B cell (primary cell): Measurements from ENCODE around the gene ADAM19. TPM values are rescaled to one million over a fixed set of nuclear protein-coding genes. Genes with fewer than 3 reads are reported as not detected.

Experiments
- ATAC-seq: fragments of 200-7000 bp; cut with Tn5 transposase; one replicate; pipeline ENCODE4 v1.10.0; 2021; ENCODE audit warnings: low read depth, mild to moderate bottlenecking, moderate number of reproducible peaks, moderate library complexity
- CTCF ChIA-PET: fragments of 350-600 bp; sonication (Branson Sonifier 250); formaldehyde crosslinking; loops from one replicate; lab custom pipeline; 2021; ENCODE audit warnings: antibody characterized with exemption, inconsistent platforms; lab: Charles Lee
- POLR2A ChIA-PET: fragments of 350-600 bp; sonication (Branson Sonifier 250); formaldehyde crosslinking; loops from one replicate; lab custom pipeline; 2021; ENCODE audit warnings: antibody characterized with exemption; lab: Charles Lee
- DNase-seq: peaks from one replicate; pipeline ENCODE4 v3.0.0; 2013
- H2AFZ ChIP-seq: 2 replicates; pipeline ENCODE4 v1.6.1; 2012; ENCODE audit warnings: mild to moderate bottlenecking, low read depth, low read length; ENCODE audit not compliant: insufficient read depth, poor library complexity, severe bottlenecking
- H3K27ac ChIP-seq, 2 donors: 1 replicate in 1 of 2; 2 replicates in 1 of 2; pipeline ENCODE4 v1.5.1; 2012 to 2013; ENCODE audit warnings: low read length in 2 of 2, mild to moderate bottlenecking in 2 of 2, moderate library complexity in 1 of 2
- H3K27me3 ChIP-seq, 4 experiments: fragments of 200-600 bp in 1 of 4; sonication (generic) in 1 of 4; replicated peaks in 1 of 4; 1 replicate in 2 of 4; 2 replicates in 2 of 4; pipeline versions ENCODE4 v1.6.1 to v1.7.0; 2013 to 2016; ENCODE audit warnings: low read length in 3 of 4, mild to moderate bottlenecking in 2 of 4, mixed read lengths in 1 of 4, moderate library complexity in 1 of 4; ENCODE audit not compliant: insufficient read depth in 4 of 4, control insufficient read depth in 3 of 4; ENCODE audit errors: control extremely low read depth in 1 of 4
- H3K36me3 ChIP-seq, 2 experiments: replicated peaks in 1 of 2; 1 replicate in 1 of 2; 2 replicates in 1 of 2; pipeline versions ENCODE4 v1.6.1 to v1.7.1; 2013; ENCODE audit warnings: low read length in 1 of 2; ENCODE audit not compliant: insufficient read depth in 2 of 2, control insufficient read depth in 1 of 2; ENCODE audit errors: control extremely low read depth in 1 of 2, extremely low read depth in 1 of 2
- H3K4me1 ChIP-seq, 2 donors: fragments of 200-600 bp in 1 of 2; sonication (generic) in 1 of 2; 1 replicate in 1 of 2; 2 replicates in 1 of 2; pipeline versions ENCODE4 v1.5.1 to v1.6.1; 2013 to 2017; ENCODE audit warnings: low read length in 2 of 2; ENCODE audit not compliant: control insufficient read depth in 2 of 2, insufficient read depth in 2 of 2
- H3K4me2 ChIP-seq: replicated peaks from 2 replicates; pipeline ENCODE3; 2012; ENCODE audit warnings: mild to moderate bottlenecking, low read depth, low read length; ENCODE audit not compliant: poor library complexity, severe bottlenecking
- H3K4me3 ChIP-seq, 5 experiments: fragments of 200-600 bp in 1 of 5; sonication (generic) in 1 of 5; 1 replicate in 3 of 5; 2 replicates in 2 of 5; pipeline versions ENCODE4 v1.5.1 to v1.7.0; 2011 to 2016; ENCODE audit warnings: low read length in 4 of 5, mild to moderate bottlenecking in 4 of 5, low read depth in 2 of 5, control low read depth in 1 of 5, moderate library complexity in 1 of 5; ENCODE audit not compliant: insufficient read depth in 1 of 5; ENCODE audit errors: control extremely low read depth in 1 of 5, extremely low read depth in 1 of 5
- H3K79me2 ChIP-seq: fragments of 200-600 bp; sonication (generic); one replicate; pipeline ENCODE4 v1.6.0; 2016; ENCODE audit warnings: low read length; ENCODE audit not compliant: control insufficient read depth, insufficient read depth
- H3K9ac ChIP-seq: fragments of 200-600 bp; sonication (generic); 2 replicates; pipeline ENCODE4 v1.6.1; 2017; ENCODE audit warnings: mild to moderate bottlenecking, low read length, moderate library complexity
- H3K9me3 ChIP-seq, 3 donors: one replicate each; pipeline versions ENCODE4 v1.6.1 to v1.7.1; 2013; ENCODE audit warnings: low read length in 2 of 3; ENCODE audit not compliant: control insufficient read depth in 2 of 3, insufficient read depth in 1 of 3; ENCODE audit errors: control extremely low read depth in 1 of 3
- H4K20me1 ChIP-seq: 2 replicates; pipeline ENCODE4 v1.6.0; 2012; ENCODE audit warnings: mild to moderate bottlenecking, low read length; ENCODE audit not compliant: insufficient read depth, control insufficient read depth, poor library complexity, severe bottlenecking
- H3K27ac Mint-ChIP-seq: one replicate; pipeline ENCODE4 v1.8.0; 2021; ENCODE audit warnings: mixed read lengths
- H3K27me3 Mint-ChIP-seq: one replicate; pipeline ENCODE4 v1.8.0; 2021; ENCODE audit warnings: mixed read lengths
- H3K4me1 Mint-ChIP-seq: one replicate; pipeline ENCODE4 v1.8.0; 2021; ENCODE audit warnings: mixed read lengths
- H3K4me3 Mint-ChIP-seq: one replicate; pipeline ENCODE4 v1.8.0; 2021; ENCODE audit warnings: mixed read lengths
- H3K9me3 Mint-ChIP-seq: one replicate; pipeline ENCODE4 v1.8.0; 2022; ENCODE audit warnings: mixed read lengths; ENCODE audit not compliant: insufficient read depth
- CTCF ChIP-seq: fragments of 200-600 bp; IDR thresholded peaks from one replicate; pipeline ENCODE4 v1.8.0; 2022; ENCODE audit warnings: antibody characterized with exemption, mild to moderate bottlenecking
- EZH2 ChIP-seq: IDR thresholded peaks from 2 replicates; pipeline ENCODE4 v1.6.1; 2012; ENCODE audit warnings: borderline replicate concordance, low read depth, mild to moderate bottlenecking, moderate library complexity, low read length; ENCODE audit not compliant: insufficient read depth, poor library complexity, severe bottlenecking
- WGBS: methylation state at CpG from one replicate; pipeline ENCODE4 v1.1.5; 2013; ENCODE audit warnings: missing lambda C conversion rate; ENCODE audit not compliant: insufficient coverage; 5-methylcytosine and 5-hydroxymethylcytosine counted together
- intact Hi-C: fragments of 100-400 bp; cut with micrococcal nuclease; formaldehyde crosslinking; loops from one replicate; pipeline ENCODE4 v1.10.0; 2022
- polyA plus RNA-seq: library from polyadenylated mRNA; depleted of rRNA; stranded (reverse); fragments of >200 nt; gene quantifications from 2 replicates; pipeline ENCODE4 v1.2.3, GENCODE V29; 2012
- total RNA-seq, 2 donors: library from RNA; stranded (reverse); fragments of 120-200 nt in 1 of 2; gene quantifications; 1 replicate in 1 of 2; 2 replicates in 1 of 2; pipeline versions ENCODE4 v1.2.3 to v1.2.4, GENCODE V29; 2013 to 2022

The ADAM19 gene
- total and polyA plus RNA-seq, 2 donors (not counting 1 experiment from before 2014, with no cell fraction given): 110 to 171 TPM

GRCh38 chr5:157506066-157506590 lies 69.4 kb downstream of the ADAM19 start:
- CTCF ChIA-PET: interaction anchor here (0.8 to 2.3 kb wide), 5 partner anchors 10 to 61 kb away, joined by 3 to 8 read pairs (median 3); no protein-coding TSS in a partner anchor
- intact Hi-C loops: no loop called here
- H3K27ac Mint-ChIP-seq: peak overlapping the region; percentile 84

More at GRCh38 chr5:157506066-157506590, 69.4 kb downstream of the ADAM19 start:
- WGBS: 57% methylated on average over 1 of the region's 3 CpGs
- Mint-ChIP-seq H3K9me3 (no peaks in the 10 kb centered on the region), H3K27me3 (no peaks in the 10 kb centered on the region), H3K4me1 (peaks cover 92% of the 10 kb centered on the region), H3K4me3 (peak overlapping the region; percentile 35)
- DNase-seq (no peak), ATAC-seq (no peak)
- H3K9ac ChIP-seq: no peak overlapping the region
- peaks cover 7% of the 10 kb centered on the region for H3K79me2 ChIP-seq
- no peaks in the 10 kb centered on the region for H3K27me3 ChIP-seq
- TF ChIP-seq EZH2: no peak
- no peak for TF ChIP-seq CTCF
- H3K4me2 ChIP-seq: peak overlapping the region; percentile 33
- peaks cover 2 to 85% of the 10 kb centered on the region in 2 experiments for H3K36me3 ChIP-seq
- no peak overlapping the region for H3K4me3 ChIP-seq
- H3K9me3 ChIP-seq: peaks cover 0 to 9% (median 6%) of the 10 kb centered on the region in 3 donors
- H3K27ac ChIP-seq: peak overlapping the region; percentile 83 to 98
- no peak overlapping the region for H2AFZ ChIP-seq
- H3K4me1 ChIP-seq: peaks cover 94 to 100% of the 10 kb centered on the region in 2 donors
- H4K20me1 ChIP-seq: no peaks in the 10 kb centered on the region
- POLR2A ChIA-PET: no interaction called here
